Adrenal gland (tissue), 5 donors: ENCODE measurements around the gene VSTM2B.

ENCODE experiments used
- CTCF ChIP-seq, 6 experiments: fragments of 450-650 bp in 4 of 6; fragments of 200-600 bp in 2 of 6; sonication (generic) in 1 of 6; IDR thresholded peaks; 1 replicate in 5 of 6; 2 replicates in 1 of 6; pipeline versions ENCODE4 v1.5.1 to v1.8.0; 2016 to 2021; ENCODE audit warnings: antibody characterized with exemption in 6 of 6, mild to moderate bottlenecking in 2 of 6, moderate library complexity in 1 of 6
- POLR2A ChIP-seq, 2 donors: fragments of 450-650 bp; IDR thresholded peaks; one replicate each; pipeline ENCODE4 v1.6.1; 2017; ENCODE audit warnings: antibody characterized with exemption in 2 of 2, mild to moderate bottlenecking in 2 of 2, moderate library complexity in 1 of 2
- donor health status: DM: no; HTN: no; CAD: no.

GRCh38 chr19:29590278-29590677 is 64.5 kb downstream of the VSTM2B start:
- no peak for TF ChIP-seq CTCF (IDR thresholded peaks at IDR 0.05)
- no peak for TF ChIP-seq POLR2A (IDR thresholded peaks at IDR 0.05)
